DND-41 (cell line): Measurements from ENCODE around the gene ABCA7.

ENCODE experiments used
- ATAC-seq: fragments of 200-7000 bp; cut with Tn5 transposase; 3 replicates; pipeline ENCODE4 v1.9.1; 2021; ENCODE audit warnings: low read depth; ENCODE audit not compliant: insufficient read depth
- DNase-seq: peaks from one replicate; pipeline ENCODE4 v3.0.0-alpha.2; 2020
- H2AFZ ChIP-seq: 2 replicates; pipeline ENCODE4 v1.6.0; 2012; ENCODE audit warnings: low read depth, low read length
- H3K27ac ChIP-seq: 2 replicates; pipeline ENCODE4 v1.5.1; 2012; ENCODE audit warnings: low read length, inconsistent platforms
- H3K27me3 ChIP-seq: fragments of 200-600 bp; sonication (generic); 2 replicates; pipeline ENCODE4 v1.6.0; 2012; ENCODE audit warnings: low read length, mild to moderate bottlenecking, inconsistent platforms; ENCODE audit not compliant: insufficient read depth, poor library complexity
- H3K36me3 ChIP-seq: 2 replicates; pipeline ENCODE4 v1.5.1; 2012; ENCODE audit warnings: low read length, inconsistent platforms; ENCODE audit not compliant: insufficient read depth
- H3K4me1 ChIP-seq: 2 replicates; pipeline ENCODE4 v1.5.1; 2012; ENCODE audit warnings: mild to moderate bottlenecking, low read length; ENCODE audit not compliant: insufficient read depth
- H3K4me2 ChIP-seq: 2 replicates; pipeline ENCODE4 v1.6.0; 2012; ENCODE audit warnings: mild to moderate bottlenecking, moderate library complexity, low read length, inconsistent platforms; ENCODE audit not compliant: insufficient read depth
- H3K4me3 ChIP-seq, 2 experiments: fragments of 200-600 bp in 1 of 2; shearing (Covaris generic) in 1 of 2; 2 replicates each; pipeline ENCODE4 v1.5.1; 2012 to 2016; ENCODE audit warnings: inconsistent platforms in 2 of 2, low read length in 2 of 2, mild to moderate bottlenecking in 2 of 2, low read depth in 1 of 2, moderate library complexity in 1 of 2
- H3K79me2 ChIP-seq: 2 replicates; pipeline ENCODE4 v1.6.0; 2012; ENCODE audit warnings: low read length, inconsistent platforms; ENCODE audit not compliant: insufficient read depth
- H3K9ac ChIP-seq: 2 replicates; pipeline ENCODE4 v1.6.0; 2012; ENCODE audit warnings: low read depth, mild to moderate bottlenecking, inconsistent platforms, low read length, moderate library complexity
- H3K9me3 ChIP-seq: 2 replicates; pipeline ENCODE4 v1.5.1; 2012; ENCODE audit warnings: low read length, moderate library complexity, mild to moderate bottlenecking, inconsistent platforms; ENCODE audit not compliant: insufficient read depth, severe bottlenecking
- H4K20me1 ChIP-seq: 2 replicates; pipeline ENCODE4 v1.6.0; 2012; ENCODE audit warnings: low read length; ENCODE audit not compliant: insufficient read depth
- EZH2 ChIP-seq: IDR thresholded peaks from 3 replicates; pipeline ENCODE4 v1.6.1; 2012; ENCODE audit warnings: borderline replicate concordance, low read depth, mild to moderate bottlenecking, moderate library complexity, low read length, inconsistent platforms; ENCODE audit not compliant: severe bottlenecking
- TF ChIP-seq, protein P1 (sequence below): IDR thresholded peaks from 2 replicates; pipeline ENCODE4 v1.5.1; 2012; ENCODE audit warnings: borderline replicate concordance, low read length, moderate library complexity, mild to moderate bottlenecking; ENCODE audit not compliant: poor library complexity, severe bottlenecking; ENCODE audit errors: extremely low read depth

ABCA7 gene

DNA sequence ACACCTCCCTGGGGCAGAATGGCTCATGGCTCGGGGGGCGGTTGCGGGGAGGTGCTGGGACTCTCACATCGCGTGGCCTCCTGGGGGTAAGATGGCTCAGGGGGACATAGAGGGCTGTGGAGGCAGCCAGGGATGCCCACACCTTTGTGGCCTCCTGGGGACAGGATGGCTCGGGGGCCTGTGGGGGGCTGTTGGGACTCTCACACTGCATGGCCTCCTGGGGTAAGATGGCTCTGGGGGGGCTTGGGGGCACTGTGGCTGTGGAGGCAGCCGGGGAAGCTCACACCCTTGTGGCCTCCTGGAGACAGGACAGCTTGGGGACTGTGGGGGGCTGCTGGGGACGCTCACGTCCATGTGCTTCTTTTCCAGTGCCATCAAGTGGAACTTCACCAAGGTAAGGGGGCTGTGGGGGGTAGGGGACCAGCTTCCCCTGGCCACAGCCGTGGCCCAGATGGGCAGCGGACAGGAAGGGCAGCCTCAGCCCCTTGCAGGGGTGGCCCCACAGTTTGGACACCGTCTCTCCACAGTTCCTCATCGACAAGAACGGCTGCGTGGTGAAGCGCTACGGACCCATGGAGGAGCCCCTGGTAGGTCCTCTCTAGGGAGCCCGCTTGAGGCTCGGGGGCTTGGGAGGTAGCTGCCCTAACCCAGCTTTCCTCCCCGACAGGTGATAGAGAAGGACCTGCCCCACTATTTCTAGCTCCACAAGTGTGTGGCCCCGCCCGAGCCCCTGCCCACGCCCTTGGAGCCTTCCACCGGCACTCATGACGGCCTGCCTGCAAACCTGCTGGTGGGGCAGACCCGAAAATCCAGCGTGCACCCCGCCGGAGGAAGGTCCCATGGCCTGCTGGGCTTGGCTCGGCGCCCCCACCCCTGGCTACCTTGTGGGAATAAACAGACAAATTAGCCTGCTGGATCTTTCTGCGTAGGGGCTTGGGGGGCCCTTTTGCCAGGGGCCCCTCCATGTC, 66.2 kb downstream of the ABCA7 start:
- ATAC-seq: no peak
- Histone ChIP-seq H3K9me3 (no peaks in the 10 kb centered on the region), H3K4me3 (peak overlapping the region in 1 of 2 experiments; percentile 76; a peak in 2 of 4 replicates), H2AFZ (no peak overlapping the region), H3K36me3 (peaks cover 49% of the 10 kb centered on the region), H3K4me1 (peaks cover 45% of the 10 kb centered on the region), H3K27me3 (no peaks in the 10 kb centered on the region), H3K27ac (no peak overlapping the region), H3K4me2 (peak overlapping the region; percentile 91), H3K79me2 (peaks cover 29% of the 10 kb centered on the region), H3K9ac (no peak overlapping the region), H4K20me1 (peaks cover 27% of the 10 kb centered on the region)
- DNase-seq: no peak
- no peak for TF ChIP-seq EZH2
- TF ChIP-seq, protein P1, sequence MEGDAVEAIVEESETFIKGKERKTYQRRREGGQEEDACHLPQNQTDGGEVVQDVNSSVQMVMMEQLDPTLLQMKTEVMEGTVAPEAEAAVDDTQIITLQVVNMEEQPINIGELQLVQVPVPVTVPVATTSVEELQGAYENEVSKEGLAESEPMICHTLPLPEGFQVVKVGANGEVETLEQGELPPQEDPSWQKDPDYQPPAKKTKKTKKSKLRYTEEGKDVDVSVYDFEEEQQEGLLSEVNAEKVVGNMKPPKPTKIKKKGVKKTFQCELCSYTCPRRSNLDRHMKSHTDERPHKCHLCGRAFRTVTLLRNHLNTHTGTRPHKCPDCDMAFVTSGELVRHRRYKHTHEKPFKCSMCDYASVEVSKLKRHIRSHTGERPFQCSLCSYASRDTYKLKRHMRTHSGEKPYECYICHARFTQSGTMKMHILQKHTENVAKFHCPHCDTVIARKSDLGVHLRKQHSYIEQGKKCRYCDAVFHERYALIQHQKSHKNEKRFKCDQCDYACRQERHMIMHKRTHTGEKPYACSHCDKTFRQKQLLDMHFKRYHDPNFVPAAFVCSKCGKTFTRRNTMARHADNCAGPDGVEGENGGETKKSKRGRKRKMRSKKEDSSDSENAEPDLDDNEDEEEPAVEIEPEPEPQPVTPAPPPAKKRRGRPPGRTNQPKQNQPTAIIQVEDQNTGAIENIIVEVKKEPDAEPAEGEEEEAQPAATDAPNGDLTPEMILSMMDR: no peak

DNA sequence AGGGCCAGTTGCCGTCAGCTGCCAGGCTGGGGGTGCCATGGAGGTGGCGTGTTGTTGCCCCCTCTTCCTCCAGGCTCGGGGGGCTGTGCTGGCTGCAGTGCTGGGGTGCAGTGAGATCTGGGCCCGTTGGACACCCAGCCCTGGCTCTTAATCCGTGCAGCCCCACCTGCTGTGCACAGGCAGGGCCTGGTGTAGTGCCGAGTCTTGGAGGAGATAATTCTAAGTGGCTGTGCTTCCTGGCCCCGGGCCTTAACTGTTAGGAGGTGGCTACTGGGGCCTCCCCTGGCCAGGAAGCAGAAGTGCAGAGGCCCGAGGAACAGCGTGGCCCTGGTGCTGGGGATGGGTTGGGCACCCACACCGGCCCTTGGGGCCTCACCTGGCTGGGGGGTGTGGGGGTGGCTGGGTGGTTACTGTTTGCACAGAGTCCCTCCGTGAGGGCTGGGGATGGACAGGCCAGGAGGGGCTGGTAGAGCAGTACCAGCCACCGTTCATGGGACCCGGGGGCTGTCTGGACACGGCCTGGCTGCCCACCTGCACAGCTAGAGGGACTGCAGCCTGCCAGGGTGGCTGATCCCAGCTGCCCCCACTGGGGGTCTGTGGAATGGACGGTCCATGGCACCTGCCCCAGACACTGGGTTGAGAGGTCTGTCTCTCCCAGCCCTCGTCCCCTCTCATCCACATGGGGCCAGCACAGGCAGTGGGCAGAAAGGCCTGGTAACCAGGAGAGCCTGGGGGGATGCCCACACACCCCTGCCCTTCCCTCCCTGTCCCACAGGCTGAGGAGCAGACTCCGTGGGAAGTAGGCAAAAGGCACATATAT, 67.1 kb downstream of the ABCA7 start:
- TF ChIP-seq, protein P1: no peak
- TF ChIP-seq EZH2: no peak
- Histone ChIP-seq H3K79me2 (peaks cover 29% of the 10 kb centered on the region), H3K27me3 (no peaks in the 10 kb centered on the region), H3K4me1 (peaks cover 36% of the 10 kb centered on the region), H3K4me3 (no peak overlapping the region), H3K9me3 (no peaks in the 10 kb centered on the region), H3K4me2 (no peak overlapping the region; the same call in 1 of the 2 replicates), H3K9ac (no peak overlapping the region), H4K20me1 (peaks cover 27% of the 10 kb centered on the region), H3K36me3 (peaks cover 52% of the 10 kb centered on the region), H2AFZ (no peak overlapping the region), H3K27ac (no peak overlapping the region; the same call in 1 of the 2 replicates)
- ATAC-seq: no peak
- no peak for DNase-seq

DNA sequence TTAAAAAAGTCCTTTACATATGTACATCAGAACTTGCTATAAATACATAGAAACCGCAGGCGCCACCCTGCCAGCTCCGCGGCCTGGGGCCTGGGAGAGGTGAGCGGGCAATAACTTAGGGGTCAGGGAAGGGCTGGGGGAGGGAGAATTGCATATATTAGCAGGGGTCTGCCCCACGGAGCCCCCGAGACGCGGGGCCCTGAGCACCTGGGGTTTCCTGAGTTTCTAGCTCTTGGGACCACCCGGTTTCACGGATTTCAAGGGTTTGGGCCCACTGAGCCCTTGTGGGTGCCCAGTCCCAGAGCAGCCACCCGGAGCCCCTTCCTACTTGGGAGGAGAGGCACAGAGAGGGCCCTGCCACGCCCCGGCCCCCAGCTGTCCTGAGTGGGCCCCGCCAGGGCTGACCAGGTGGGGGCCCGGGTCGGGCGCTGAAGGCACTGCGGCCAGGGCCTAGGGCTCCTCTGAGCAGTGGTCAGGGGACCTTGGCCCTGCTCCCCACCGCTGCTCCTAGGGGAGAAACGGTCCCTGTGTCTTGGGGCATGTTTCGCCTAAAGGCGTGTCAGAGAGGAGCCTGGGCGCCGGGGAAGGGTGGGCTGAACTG, 67.9 kb downstream of the ABCA7 start:
- Histone ChIP-seq H3K4me2 (no peak overlapping the region), H3K9ac (no peak overlapping the region), H3K27ac (no peak overlapping the region), H3K9me3 (no peaks in the 10 kb centered on the region), H3K4me1 (peaks cover 30% of the 10 kb centered on the region), H3K36me3 (peaks cover 59% of the 10 kb centered on the region), H3K4me3 (no peak overlapping the region), H2AFZ (no peak overlapping the region), H3K27me3 (no peaks in the 10 kb centered on the region), H3K79me2 (peaks cover 29% of the 10 kb centered on the region), H4K20me1 (peaks cover 27% of the 10 kb centered on the region)
- DNase-seq (no peak), ATAC-seq (no peak)
- TF ChIP-seq EZH2: no peak
- TF ChIP-seq, protein P1: no peak
